ENCODE data around the gene MARK3. TPM values are rescaled to one million over a fixed set of nuclear protein-coding genes. Genes with fewer than 3 reads are reported as not detected.
A peak's percentile ranks its signal among the peaks of the same experiment; 100 is the strongest.
"Not testable (repeated sequence)": the region's sequence is repeated elsewhere in the genome, so short reads cannot be mapped to it uniquely, and the experiment has no call there.

MARK3 gene
- total RNA-seq, 4 donors from 2014 or later = 109 to 143 (median 125) TPM

DNA sequence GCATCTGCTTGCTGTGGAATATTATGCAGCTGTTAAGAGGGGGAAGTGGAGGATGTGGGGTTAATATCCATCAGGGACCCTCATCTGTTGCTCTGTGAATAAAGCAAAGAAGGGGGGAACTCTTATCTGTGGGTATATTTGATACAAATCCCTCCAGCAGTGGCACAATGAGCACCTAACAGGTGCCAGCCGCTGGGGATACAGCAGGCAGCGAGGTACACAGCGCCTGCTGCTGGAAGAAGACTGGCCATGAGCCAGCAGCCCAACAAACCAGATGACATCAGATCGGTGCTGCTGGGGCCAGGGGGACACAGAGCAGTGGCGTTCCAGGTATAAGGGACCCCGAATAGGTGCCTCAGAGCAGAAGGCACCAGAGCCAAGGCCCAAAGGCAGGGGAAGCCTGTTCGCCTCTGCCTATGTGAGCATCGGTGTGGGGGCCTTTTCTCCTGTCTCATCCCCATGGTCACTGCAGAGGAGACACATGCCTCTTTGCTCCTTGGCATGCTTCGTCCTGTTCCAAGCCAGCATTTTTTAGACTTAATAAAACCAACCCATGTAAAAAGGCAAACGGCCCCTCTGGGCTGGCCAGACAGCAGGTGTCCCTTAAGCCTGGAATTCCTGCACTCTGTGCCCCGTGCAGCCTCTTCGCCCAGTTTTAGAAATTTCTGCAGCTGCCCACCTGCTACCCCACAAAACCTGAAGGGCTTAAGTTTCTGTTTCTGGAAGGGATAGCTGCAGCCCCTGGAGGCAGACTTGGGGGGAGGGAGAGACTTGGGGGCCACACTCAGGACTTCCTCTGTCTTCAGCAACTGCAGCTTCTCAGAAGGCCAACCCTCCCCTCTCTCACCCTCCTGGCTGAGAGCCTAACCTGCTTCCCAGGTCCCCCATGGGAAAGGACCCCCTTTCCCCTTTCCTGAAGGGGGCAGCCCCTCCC lies 139.1 kb downstream of the MARK3 start:
- Histone ChIP-seq H3K4me3 (no peak overlapping the region), H3K9me3 (no peaks in the 10 kb centered on the region), H3K27me3 (no peaks in the 10 kb centered on the region), H3K4me1 (peaks cover 0 to 72% (median 45%) of the 10 kb centered on the region in 4 donors), H3K36me3 (no peaks in the 10 kb centered on the region), H3K27ac (peak overlapping the region in 2 of 4 donors; percentile 26 to 63)
- TF ChIP-seq EP300 (IDR thresholded peaks at IDR 0.05) (no peak), POLR2A (IDR thresholded peaks at IDR 0.05) (no peak)
- TF ChIP-seq, protein P1, sequence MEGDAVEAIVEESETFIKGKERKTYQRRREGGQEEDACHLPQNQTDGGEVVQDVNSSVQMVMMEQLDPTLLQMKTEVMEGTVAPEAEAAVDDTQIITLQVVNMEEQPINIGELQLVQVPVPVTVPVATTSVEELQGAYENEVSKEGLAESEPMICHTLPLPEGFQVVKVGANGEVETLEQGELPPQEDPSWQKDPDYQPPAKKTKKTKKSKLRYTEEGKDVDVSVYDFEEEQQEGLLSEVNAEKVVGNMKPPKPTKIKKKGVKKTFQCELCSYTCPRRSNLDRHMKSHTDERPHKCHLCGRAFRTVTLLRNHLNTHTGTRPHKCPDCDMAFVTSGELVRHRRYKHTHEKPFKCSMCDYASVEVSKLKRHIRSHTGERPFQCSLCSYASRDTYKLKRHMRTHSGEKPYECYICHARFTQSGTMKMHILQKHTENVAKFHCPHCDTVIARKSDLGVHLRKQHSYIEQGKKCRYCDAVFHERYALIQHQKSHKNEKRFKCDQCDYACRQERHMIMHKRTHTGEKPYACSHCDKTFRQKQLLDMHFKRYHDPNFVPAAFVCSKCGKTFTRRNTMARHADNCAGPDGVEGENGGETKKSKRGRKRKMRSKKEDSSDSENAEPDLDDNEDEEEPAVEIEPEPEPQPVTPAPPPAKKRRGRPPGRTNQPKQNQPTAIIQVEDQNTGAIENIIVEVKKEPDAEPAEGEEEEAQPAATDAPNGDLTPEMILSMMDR (IDR thresholded peaks at IDR 0.05) = no peak
- 78 to 79% methylated on average over 12 of the region's 12 CpGs for WGBS, 2 donors
- DNase-seq (ENCODE audit: low spot score in 2 of 2) = no peak

DNA sequence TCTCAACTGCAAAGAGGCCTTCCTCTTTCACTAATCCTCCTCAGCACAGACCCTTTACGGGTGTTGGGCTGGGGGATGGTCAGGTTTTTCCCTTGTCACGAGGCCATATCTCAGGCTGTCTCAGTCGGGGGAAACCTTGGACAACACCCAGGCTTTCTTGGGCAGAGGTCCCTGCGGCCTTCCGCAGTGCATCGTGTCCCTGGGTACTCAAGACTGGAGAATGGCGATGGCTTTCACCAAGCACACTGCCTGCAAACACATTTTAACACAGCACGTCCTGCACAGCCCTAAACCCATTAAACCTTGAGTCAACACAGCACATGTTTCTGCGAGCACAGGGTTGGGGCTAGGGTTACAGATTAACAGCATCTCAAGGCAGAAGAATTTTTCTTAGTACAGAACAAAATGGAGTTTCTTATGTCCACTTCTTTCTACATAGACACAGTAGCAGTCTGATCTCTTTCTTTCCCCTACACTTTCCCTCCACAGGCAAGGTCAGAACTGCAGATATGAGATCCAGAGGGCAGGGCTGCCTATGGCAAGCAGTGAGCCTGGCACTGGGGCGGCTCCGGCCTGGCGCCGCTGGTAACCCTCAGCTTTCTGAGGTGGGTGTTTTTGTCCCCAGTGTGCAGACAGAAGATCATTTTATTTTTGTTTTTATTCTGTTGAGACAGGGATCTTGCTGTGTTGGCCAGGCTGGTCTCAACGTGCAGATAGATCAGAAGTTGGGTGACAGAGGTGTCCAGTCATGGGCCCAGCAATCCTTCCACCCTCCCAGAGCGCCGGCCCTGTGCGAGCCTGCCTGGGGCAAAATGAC lies 140.4 kb downstream of the MARK3 start:
- not testable (repeated sequence) for H3K4me3 ChIP-seq; H3K9me3 ChIP-seq; H3K36me3 ChIP-seq; DNase-seq (ENCODE audit: low spot score in 2 of 2); H3K27me3 ChIP-seq
- 64 to 70% methylated on average over 17 of the region's 17 CpGs for WGBS, 2 donors
- H3K4me1 ChIP-seq = peaks cover 0 to 72% (median 51%) of the 10 kb centered on the region in 4 donors
- H3K27ac ChIP-seq = peak overlapping the region in 2 of 4 donors; percentile 17 to 26

DNA sequence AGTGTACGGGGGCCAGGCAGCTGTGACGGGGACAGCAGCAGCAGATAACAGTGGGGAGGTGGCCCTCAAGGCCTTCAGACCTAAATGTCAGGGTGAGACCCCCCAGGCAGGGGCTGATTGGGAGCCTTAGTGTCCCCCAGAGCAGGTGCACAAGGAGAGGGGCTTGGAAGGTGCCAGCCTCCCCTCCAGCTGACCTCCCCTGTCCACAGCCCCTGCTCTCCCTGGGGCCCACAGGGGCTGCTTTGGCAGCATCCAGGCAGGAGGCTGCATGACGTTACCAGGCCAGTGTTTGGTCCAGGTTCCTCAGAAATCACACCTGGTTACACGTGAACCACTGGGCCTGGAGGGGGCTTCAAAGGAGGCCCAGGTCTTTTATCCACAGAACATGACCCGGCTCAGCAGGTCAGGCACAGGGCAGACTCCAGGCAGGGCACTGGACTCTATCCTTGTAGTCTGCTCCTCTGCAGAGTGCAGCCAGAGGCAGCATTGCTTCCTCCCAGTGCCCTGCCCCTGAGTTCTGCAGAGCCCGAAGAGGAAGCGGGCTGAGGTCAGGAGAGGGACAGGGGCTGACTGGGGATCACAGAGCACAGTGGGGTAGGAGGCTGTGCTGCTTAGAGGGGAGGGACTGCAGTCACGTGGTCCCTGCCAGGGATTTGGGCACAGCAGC lies 141.2 kb downstream of the MARK3 start:
- peak overlapping the region in 3 of 4 donors; percentile 5 to 94 (median 43) for H3K27ac ChIP-seq
- H3K4me1 ChIP-seq = peaks cover 0 to 72% (median 45%) of the 10 kb centered on the region in 4 donors
- TF ChIP-seq, protein P1 (IDR thresholded peaks at IDR 0.05) = no peak
- TF ChIP-seq POLR2A (IDR thresholded peaks at IDR 0.05) (no peak), EP300 (IDR thresholded peaks at IDR 0.05) (no peak)
- H3K9me3 ChIP-seq = no peaks in the 10 kb centered on the region
- WGBS, 2 donors = 62 to 63% methylated on average over 8 of the region's 8 CpGs
- peaks cover 0 to 11% (median 0%) of the 10 kb centered on the region in 3 donors for H3K36me3 ChIP-seq
- H3K27me3 ChIP-seq = no peaks in the 10 kb centered on the region
- DNase-seq (ENCODE audit: low spot score in 2 of 2) = no peak
- no peak overlapping the region for H3K4me3 ChIP-seq

DNA sequence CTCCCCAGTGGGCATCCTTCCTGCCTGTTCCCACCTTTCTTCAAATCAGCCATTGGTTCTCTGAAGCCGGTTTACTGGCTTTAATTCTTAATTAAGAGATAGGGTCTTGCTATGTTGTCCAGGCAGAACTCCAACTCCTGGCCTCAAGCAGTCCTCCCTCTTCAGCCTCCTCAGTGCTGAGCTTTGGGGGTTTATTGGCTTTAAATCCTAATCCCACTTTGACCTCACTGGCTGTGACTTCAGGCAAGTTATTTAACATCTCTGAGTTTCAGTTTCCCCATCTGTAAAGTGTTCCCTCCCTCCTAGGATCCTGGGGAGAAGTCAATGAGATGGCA lies 141.7 kb downstream of the MARK3 start:
- H3K4me1 ChIP-seq = peaks cover 0 to 72% (median 42%) of the 10 kb centered on the region in 4 donors
- peaks cover 0 to 16% (median 0%) of the 10 kb centered on the region in 3 donors for H3K36me3 ChIP-seq
- no peak for DNase-seq (ENCODE audit: low spot score in 2 of 2)
- no peak overlapping the region for H3K4me3 ChIP-seq
- peak overlapping the region in 3 of 4 donors; percentile 5 to 98 (median 94) for H3K27ac ChIP-seq
- no peaks in the 10 kb centered on the region for H3K27me3 ChIP-seq
- H3K9me3 ChIP-seq = no peaks in the 10 kb centered on the region
- WGBS, 2 donors = 68 to 100% methylated on average over 1 of the region's 1 CpG
- TF ChIP-seq EP300 (IDR thresholded peaks at IDR 0.05) = no peak
- TF ChIP-seq, protein P1 (IDR thresholded peaks at IDR 0.05) = no peak
- TF ChIP-seq POLR2A (IDR thresholded peaks at IDR 0.05) = no peak

DNA sequence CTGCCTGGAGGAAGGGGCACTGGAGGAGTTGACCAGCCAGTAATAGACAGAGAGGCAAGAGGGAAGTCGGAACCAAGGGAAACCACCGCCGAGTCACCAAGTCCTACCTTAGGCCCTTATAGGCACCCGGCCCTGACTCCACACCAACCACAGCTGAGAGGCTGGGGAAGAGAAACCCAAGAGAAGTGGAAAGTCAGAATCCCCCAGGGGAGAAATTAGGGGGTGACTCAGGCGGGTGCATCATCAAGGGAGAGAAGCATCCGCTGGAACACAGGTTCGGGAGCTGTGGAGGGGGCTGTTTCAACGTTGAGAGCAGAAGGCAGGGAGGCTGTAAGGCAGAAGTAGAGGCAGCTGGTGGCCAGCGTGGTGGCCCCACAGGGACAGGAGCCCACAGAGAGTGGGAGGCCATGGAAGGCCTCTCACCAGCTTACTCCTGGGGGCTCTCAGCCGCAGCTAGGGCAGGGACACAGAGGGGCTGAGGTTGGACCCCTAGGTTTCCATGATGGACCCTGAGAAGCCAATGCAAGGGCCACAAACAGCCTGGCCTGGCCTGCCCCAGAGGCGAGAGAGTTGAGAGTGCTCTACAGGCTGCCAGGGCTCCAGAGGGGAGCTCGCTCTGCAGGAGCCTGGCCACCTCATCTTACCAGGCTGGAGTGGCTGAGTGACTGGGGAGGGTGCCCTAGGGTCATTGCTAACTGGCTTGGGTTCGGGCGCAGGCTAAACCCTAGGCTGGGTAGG lies 142.4 kb downstream of the MARK3 start:
- DNase-seq (ENCODE audit: low spot score in 2 of 2) = no peak
- H3K36me3 ChIP-seq = peaks cover 0 to 23% (median 0%) of the 10 kb centered on the region in 3 donors
- peak overlapping the region; percentile 92 to 98 (median 94) for H3K27ac ChIP-seq
- H3K4me3 ChIP-seq = peak overlapping the region in 1 of 4 donors; percentile 95
- TF ChIP-seq, protein P1 (IDR thresholded peaks at IDR 0.05) = no peak
- no peak for TF ChIP-seq EP300 (IDR thresholded peaks at IDR 0.05)
- TF ChIP-seq POLR2A (IDR thresholded peaks at IDR 0.05) = no peak
- H3K4me1 ChIP-seq = peaks cover 0 to 71% (median 38%) of the 10 kb centered on the region in 4 donors
- WGBS, 2 donors = 73 to 76% methylated on average over 14 of the region's 14 CpGs
- H3K9me3 ChIP-seq = no peaks in the 10 kb centered on the region
- H3K27me3 ChIP-seq = no peaks in the 10 kb centered on the region
